B cell (primary cell): ENCODE data around the gene DCAF7. TPM values are rescaled to one million over a fixed set of nuclear protein-coding genes. Genes with fewer than 3 reads are reported as not detected.

Source experiments
- ATAC-seq: fragments of 200-7000 bp; cut with Tn5 transposase; one replicate; pipeline ENCODE4 v1.10.0; 2021; ENCODE audit warnings: low read depth, mild to moderate bottlenecking, moderate number of reproducible peaks, moderate library complexity
- CTCF ChIA-PET: fragments of 350-600 bp; sonication (Branson Sonifier 250); formaldehyde crosslinking; loops from one replicate; lab custom pipeline; 2021; ENCODE audit warnings: antibody characterized with exemption, inconsistent platforms; lab: Charles Lee
- POLR2A ChIA-PET: fragments of 350-600 bp; sonication (Branson Sonifier 250); formaldehyde crosslinking; loops from one replicate; lab custom pipeline; 2021; ENCODE audit warnings: antibody characterized with exemption; lab: Charles Lee
- DNase-seq: peaks from one replicate; pipeline ENCODE4 v3.0.0; 2013
- H2AFZ ChIP-seq: 2 replicates; pipeline ENCODE4 v1.6.1; 2012; ENCODE audit warnings: mild to moderate bottlenecking, low read depth, low read length; ENCODE audit not compliant: insufficient read depth, poor library complexity, severe bottlenecking
- H3K27ac ChIP-seq, 2 donors: 1 replicate in 1 of 2; 2 replicates in 1 of 2; pipeline ENCODE4 v1.5.1; 2012 to 2013; ENCODE audit warnings: low read length in 2 of 2, mild to moderate bottlenecking in 2 of 2, moderate library complexity in 1 of 2
- H3K27me3 ChIP-seq, 4 experiments: fragments of 200-600 bp in 1 of 4; sonication (generic) in 1 of 4; replicated peaks in 1 of 4; 1 replicate in 2 of 4; 2 replicates in 2 of 4; pipeline versions ENCODE4 v1.6.1 to v1.7.0; 2013 to 2016; ENCODE audit warnings: low read length in 3 of 4, mild to moderate bottlenecking in 2 of 4, mixed read lengths in 1 of 4, moderate library complexity in 1 of 4; ENCODE audit not compliant: insufficient read depth in 4 of 4, control insufficient read depth in 3 of 4; ENCODE audit errors: control extremely low read depth in 1 of 4
- H3K36me3 ChIP-seq, 2 experiments: replicated peaks in 1 of 2; 1 replicate in 1 of 2; 2 replicates in 1 of 2; pipeline versions ENCODE4 v1.6.1 to v1.7.1; 2013; ENCODE audit warnings: low read length in 1 of 2; ENCODE audit not compliant: insufficient read depth in 2 of 2, control insufficient read depth in 1 of 2; ENCODE audit errors: control extremely low read depth in 1 of 2, extremely low read depth in 1 of 2
- H3K4me1 ChIP-seq, 2 donors: fragments of 200-600 bp in 1 of 2; sonication (generic) in 1 of 2; 1 replicate in 1 of 2; 2 replicates in 1 of 2; pipeline versions ENCODE4 v1.5.1 to v1.6.1; 2013 to 2017; ENCODE audit warnings: low read length in 2 of 2; ENCODE audit not compliant: control insufficient read depth in 2 of 2, insufficient read depth in 2 of 2
- H3K4me2 ChIP-seq: replicated peaks from 2 replicates; pipeline ENCODE3; 2012; ENCODE audit warnings: mild to moderate bottlenecking, low read depth, low read length; ENCODE audit not compliant: poor library complexity, severe bottlenecking
- H3K4me3 ChIP-seq, 5 experiments: fragments of 200-600 bp in 1 of 5; sonication (generic) in 1 of 5; 1 replicate in 3 of 5; 2 replicates in 2 of 5; pipeline versions ENCODE4 v1.5.1 to v1.7.0; 2011 to 2016; ENCODE audit warnings: low read length in 4 of 5, mild to moderate bottlenecking in 4 of 5, low read depth in 2 of 5, control low read depth in 1 of 5, moderate library complexity in 1 of 5; ENCODE audit not compliant: insufficient read depth in 1 of 5; ENCODE audit errors: control extremely low read depth in 1 of 5, extremely low read depth in 1 of 5
- H3K79me2 ChIP-seq: fragments of 200-600 bp; sonication (generic); one replicate; pipeline ENCODE4 v1.6.0; 2016; ENCODE audit warnings: low read length; ENCODE audit not compliant: control insufficient read depth, insufficient read depth
- H3K9ac ChIP-seq: fragments of 200-600 bp; sonication (generic); 2 replicates; pipeline ENCODE4 v1.6.1; 2017; ENCODE audit warnings: mild to moderate bottlenecking, low read length, moderate library complexity
- H3K9me3 ChIP-seq, 3 donors: one replicate each; pipeline versions ENCODE4 v1.6.1 to v1.7.1; 2013; ENCODE audit warnings: low read length in 2 of 3; ENCODE audit not compliant: control insufficient read depth in 2 of 3, insufficient read depth in 1 of 3; ENCODE audit errors: control extremely low read depth in 1 of 3
- H4K20me1 ChIP-seq: 2 replicates; pipeline ENCODE4 v1.6.0; 2012; ENCODE audit warnings: mild to moderate bottlenecking, low read length; ENCODE audit not compliant: insufficient read depth, control insufficient read depth, poor library complexity, severe bottlenecking
- H3K27ac Mint-ChIP-seq: one replicate; pipeline ENCODE4 v1.8.0; 2021; ENCODE audit warnings: mixed read lengths
- H3K27me3 Mint-ChIP-seq: one replicate; pipeline ENCODE4 v1.8.0; 2021; ENCODE audit warnings: mixed read lengths
- H3K4me1 Mint-ChIP-seq: one replicate; pipeline ENCODE4 v1.8.0; 2021; ENCODE audit warnings: mixed read lengths
- H3K4me3 Mint-ChIP-seq: one replicate; pipeline ENCODE4 v1.8.0; 2021; ENCODE audit warnings: mixed read lengths
- H3K9me3 Mint-ChIP-seq: one replicate; pipeline ENCODE4 v1.8.0; 2022; ENCODE audit warnings: mixed read lengths; ENCODE audit not compliant: insufficient read depth
- EZH2 ChIP-seq: IDR thresholded peaks from 2 replicates; pipeline ENCODE4 v1.6.1; 2012; ENCODE audit warnings: borderline replicate concordance, low read depth, mild to moderate bottlenecking, moderate library complexity, low read length; ENCODE audit not compliant: insufficient read depth, poor library complexity, severe bottlenecking
- WGBS: methylation state at CpG from one replicate; pipeline ENCODE4 v1.1.5; 2013; ENCODE audit warnings: missing lambda C conversion rate; ENCODE audit not compliant: insufficient coverage; 5-methylcytosine and 5-hydroxymethylcytosine counted together
- intact Hi-C: fragments of 100-400 bp; cut with micrococcal nuclease; formaldehyde crosslinking; loops from one replicate; pipeline ENCODE4 v1.10.0; 2022
- polyA plus RNA-seq: library from polyadenylated mRNA; depleted of rRNA; stranded (reverse); fragments of >200 nt; gene quantifications from 2 replicates; pipeline ENCODE4 v1.2.3, GENCODE V29; 2012
- total RNA-seq, 2 donors: library from RNA; stranded (reverse); fragments of 120-200 nt in 1 of 2; gene quantifications; 1 replicate in 1 of 2; 2 replicates in 1 of 2; pipeline versions ENCODE4 v1.2.3 to v1.2.4, GENCODE V29; 2013 to 2022
- TF ChIP-seq, protein P1 (sequence below): fragments of 200-600 bp; IDR thresholded peaks from one replicate; pipeline ENCODE4 v1.8.0; 2022; ENCODE audit warnings: antibody characterized with exemption, mild to moderate bottlenecking

The DCAF7 gene
- total and polyA plus RNA-seq, 2 donors (not counting 1 experiment from before 2014, with no cell fraction given), result 55.1 to 84.7 TPM

GRCh38 chr17:63525190-63525946 lies 24.9 kb upstream of the DCAF7 start:
- POLR2A ChIA-PET, result no interaction called here
- H3K4me3 Mint-ChIP-seq, result no peak overlapping the region

DNA sequence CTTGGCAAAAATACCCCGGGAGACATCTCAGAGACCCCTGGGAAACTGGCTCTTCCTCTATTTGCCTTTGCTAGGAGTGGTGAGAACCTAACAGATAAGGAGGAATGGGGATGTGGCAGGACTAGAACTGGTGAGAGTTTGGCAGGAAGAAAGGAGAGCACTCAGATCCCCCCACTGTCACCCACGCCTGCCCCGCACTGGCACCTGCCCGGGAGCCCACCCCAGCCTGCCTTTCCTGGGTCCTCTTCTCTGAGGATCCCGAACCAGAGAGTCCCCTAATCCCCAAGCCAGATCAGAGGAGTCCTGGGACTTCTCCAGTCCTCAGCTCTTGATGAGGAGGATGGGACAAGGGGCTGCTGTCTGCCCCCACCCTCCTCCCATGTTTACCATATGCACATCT lies 23.4 kb upstream of the DCAF7 start:
- H3K4me1 ChIP-seq, result peaks cover 3 to 4% of the 10 kb centered on the region in 2 donors
- no CpG with 5 or more reads among the region's 5 CpGs for WGBS
- peaks cover 27% of the 10 kb centered on the region for H3K27me3 Mint-ChIP-seq
- ChIA-PET POLR2A (no interaction called here), CTCF (no interaction called here)
- H3K27ac ChIP-seq, result no peak overlapping the region
- H2AFZ ChIP-seq, result no peak overlapping the region
- no peaks in the 10 kb centered on the region for H4K20me1 ChIP-seq
- peaks cover 5% of the 10 kb centered on the region for H3K4me1 Mint-ChIP-seq
- H3K9me3 Mint-ChIP-seq, result no peaks in the 10 kb centered on the region
- H3K4me3 Mint-ChIP-seq, result no peak overlapping the region
- TF ChIP-seq, protein P1, sequence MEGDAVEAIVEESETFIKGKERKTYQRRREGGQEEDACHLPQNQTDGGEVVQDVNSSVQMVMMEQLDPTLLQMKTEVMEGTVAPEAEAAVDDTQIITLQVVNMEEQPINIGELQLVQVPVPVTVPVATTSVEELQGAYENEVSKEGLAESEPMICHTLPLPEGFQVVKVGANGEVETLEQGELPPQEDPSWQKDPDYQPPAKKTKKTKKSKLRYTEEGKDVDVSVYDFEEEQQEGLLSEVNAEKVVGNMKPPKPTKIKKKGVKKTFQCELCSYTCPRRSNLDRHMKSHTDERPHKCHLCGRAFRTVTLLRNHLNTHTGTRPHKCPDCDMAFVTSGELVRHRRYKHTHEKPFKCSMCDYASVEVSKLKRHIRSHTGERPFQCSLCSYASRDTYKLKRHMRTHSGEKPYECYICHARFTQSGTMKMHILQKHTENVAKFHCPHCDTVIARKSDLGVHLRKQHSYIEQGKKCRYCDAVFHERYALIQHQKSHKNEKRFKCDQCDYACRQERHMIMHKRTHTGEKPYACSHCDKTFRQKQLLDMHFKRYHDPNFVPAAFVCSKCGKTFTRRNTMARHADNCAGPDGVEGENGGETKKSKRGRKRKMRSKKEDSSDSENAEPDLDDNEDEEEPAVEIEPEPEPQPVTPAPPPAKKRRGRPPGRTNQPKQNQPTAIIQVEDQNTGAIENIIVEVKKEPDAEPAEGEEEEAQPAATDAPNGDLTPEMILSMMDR, result no peak
- no peak for TF ChIP-seq EZH2
- DNase-seq (no peak), ATAC-seq (no peak)
- H3K4me2 ChIP-seq, result no peak overlapping the region
- H3K27ac Mint-ChIP-seq, result no peak overlapping the region
- H3K27me3 ChIP-seq, result peaks cover 0 to 20% (median 12%) of the 10 kb centered on the region in 4 experiments
- no peak overlapping the region for H3K9ac ChIP-seq
- H3K9me3 ChIP-seq, result peaks cover 0 to 13% (median 0%) of the 10 kb centered on the region in 3 donors
- intact Hi-C loops, result no loop called here
- H3K4me3 ChIP-seq, result no peak overlapping the region
- no peaks in the 10 kb centered on the region for H3K36me3 ChIP-seq
- no peaks in the 10 kb centered on the region for H3K79me2 ChIP-seq

More at GRCh38 chr17:63525190-63525946, 24.9 kb upstream of the DCAF7 start:
- Histone ChIP-seq H3K4me2 (no peak overlapping the region), H4K20me1 (no peaks in the 10 kb centered on the region), H3K9ac (no peak overlapping the region), H2AFZ (no peak overlapping the region), H3K27ac (no peak overlapping the region), H3K9me3 (peaks cover 0 to 19% (median 0%) of the 10 kb centered on the region in 3 donors), H3K36me3 (no peaks in the 10 kb centered on the region), H3K4me1 (peaks cover 3 to 4% of the 10 kb centered on the region in 2 donors), H3K4me3 (no peak overlapping the region), H3K79me2 (no peaks in the 10 kb centered on the region), H3K27me3 (peaks cover 0 to 20% (median 12%) of the 10 kb centered on the region in 4 experiments)
- Mint-ChIP-seq H3K9me3 (no peaks in the 10 kb centered on the region), H3K4me1 (peaks cover 5% of the 10 kb centered on the region), H3K27ac (no peak overlapping the region), H3K27me3 (peaks cover 38% of the 10 kb centered on the region)
- WGBS, result 73% methylated on average over 6 of the region's 6 CpGs
- no peak for ATAC-seq
- intact Hi-C loops, result no loop called here
- DNase-seq, result no peak
- TF ChIP-seq, protein P1, result no peak
- no peak for TF ChIP-seq EZH2
- CTCF ChIA-PET, result interaction anchor here (0.7 kb wide), 1 partner anchor 23 kb away, joined by 3 read pairs; no protein-coding TSS in a partner anchor
